OCI-LY7 (cell line): ENCODE results near the gene ITGAD. TPM values are rescaled to one million over a fixed set of nuclear protein-coding genes. Genes with fewer than 3 reads are reported as not detected.

ENCODE experiments used
- BruUV-seq: library from RNA; stranded (reverse); fragments of 400-500 nt; replicated peaks from 2 replicates; lab custom pipeline; 2021; lab: Mats Ljungman, UMichigan
- CTCF ChIA-PET: fragments of 300-600 bp; sonication (Branson Sonifier 250); formaldehyde crosslinking; loops from one replicate; lab custom pipeline; 2022; ENCODE audit warnings: antibody characterized with exemption; ENCODE audit not compliant: unreplicated experiment; lab: Charles Lee
- POLR2A ChIA-PET: fragments of 300-600 bp; sonication (Branson Sonifier 250); formaldehyde crosslinking; loops from one replicate; lab custom pipeline; 2022; ENCODE audit warnings: antibody characterized with exemption; lab: Charles Lee
- DNase-seq: peaks from one replicate; pipeline ENCODE4 v3.0.0-alpha.2; 2015; ENCODE audit warnings: low spot score
- H2AFZ ChIP-seq: fragments of 200-600 bp; sonication (generic), shearing (Covaris generic); 2 replicates; pipeline ENCODE4 v1.6.1; 2014; ENCODE audit warnings: mild to moderate bottlenecking, antibody characterized with exemption, low read length, moderate library complexity
- H3K27ac ChIP-seq: fragments of 200-600 bp; sonication (generic); 2 replicates; pipeline ENCODE4 v1.5.1; 2014; ENCODE audit warnings: mixed run types, low read depth, mild to moderate bottlenecking, moderate library complexity, low read length, inconsistent platforms; ENCODE audit not compliant: poor library complexity, severe bottlenecking
- H3K36me3 ChIP-seq: fragments of 200-600 bp; sonication (generic); 2 replicates; pipeline ENCODE4 v1.6.1; 2014; ENCODE audit warnings: mild to moderate bottlenecking, antibody characterized with exemption, low read length, moderate library complexity, mixed read lengths; ENCODE audit not compliant: insufficient read depth
- H3K4me1 ChIP-seq: fragments of 200-600 bp; sonication (generic); 2 replicates; pipeline ENCODE4 v1.5.1; 2014; ENCODE audit warnings: mild to moderate bottlenecking, low read length; ENCODE audit not compliant: insufficient read depth, poor library complexity, severe bottlenecking
- H3K4me2 ChIP-seq: fragments of 200-600 bp; sonication (generic); 2 replicates; pipeline ENCODE4 v1.6.1; 2014; ENCODE audit warnings: mild to moderate bottlenecking, low read length
- H3K4me3 ChIP-seq: fragments of 200-600 bp; sonication (generic); 2 replicates; pipeline ENCODE4 v1.5.1; 2014; ENCODE audit warnings: mild to moderate bottlenecking, low read depth, low read length; ENCODE audit not compliant: poor library complexity, severe bottlenecking
- H3K79me2 ChIP-seq: fragments of 200-600 bp; sonication (generic); 2 replicates; pipeline ENCODE4 v1.6.1; 2016; ENCODE audit warnings: low read depth, mild to moderate bottlenecking, low read length, moderate library complexity, mixed read lengths; ENCODE audit not compliant: insufficient read depth
- H3K9me2 ChIP-seq: fragments of 200-600 bp; sonication (generic); 2 replicates; pipeline ENCODE4 v1.6.1; 2016; ENCODE audit warnings: mild to moderate bottlenecking, low read length, mixed read lengths; ENCODE audit not compliant: insufficient read depth
- H3K9me3 ChIP-seq: fragments of 200-600 bp; sonication (generic); 2 replicates; pipeline ENCODE4 v1.6.1; 2014; ENCODE audit warnings: mild to moderate bottlenecking, mixed run types, low read length, mixed read lengths
- H4K20me1 ChIP-seq: fragments of 200-600 bp; sonication (generic); 2 replicates; pipeline ENCODE4 v1.6.1; 2014; ENCODE audit warnings: mild to moderate bottlenecking, antibody characterized with exemption, low read length, moderate library complexity, mixed read lengths; ENCODE audit not compliant: insufficient read depth
- EZH2phosphoT487 ChIP-seq: fragments of 200-600 bp; sonication (generic); IDR thresholded peaks from 2 replicates; pipeline ENCODE4 v1.6.1; 2018; ENCODE audit warnings: low read depth, borderline replicate concordance, mild to moderate bottlenecking, mixed run types, antibody characterized with exemption, low read length, moderate library complexity, mixed read lengths
- intact Hi-C: fragments of 100-400 bp; cut with micrococcal nuclease; formaldehyde crosslinking; loops from one replicate; pipeline ENCODE4 v1.10.0; 2022; ENCODE audit not compliant: unreplicated experiment
- total RNA-seq, 2 experiments: library from RNA; depleted of rRNA in 1 of 2; stranded (reverse); fragments of >200 nt in 1 of 2; shearing (Covaris generic) in 1 of 2; gene quantifications; 2 replicates each; pipeline ENCODE4 v1.2.3, GENCODE V29; 2014 to 2022
- TF ChIP-seq, protein P1 (sequence below): fragments of 200-600 bp; sonication (generic); conservative IDR thresholded peaks from 2 replicates; pipeline ENCODE4 v1.5.1; 2014; ENCODE audit warnings: mild to moderate bottlenecking, antibody characterized with exemption, low read length, moderate library complexity, mixed read lengths

The ITGAD gene
- total RNA-seq, 2 experiments from 2014 or later, result not detected

DNA sequence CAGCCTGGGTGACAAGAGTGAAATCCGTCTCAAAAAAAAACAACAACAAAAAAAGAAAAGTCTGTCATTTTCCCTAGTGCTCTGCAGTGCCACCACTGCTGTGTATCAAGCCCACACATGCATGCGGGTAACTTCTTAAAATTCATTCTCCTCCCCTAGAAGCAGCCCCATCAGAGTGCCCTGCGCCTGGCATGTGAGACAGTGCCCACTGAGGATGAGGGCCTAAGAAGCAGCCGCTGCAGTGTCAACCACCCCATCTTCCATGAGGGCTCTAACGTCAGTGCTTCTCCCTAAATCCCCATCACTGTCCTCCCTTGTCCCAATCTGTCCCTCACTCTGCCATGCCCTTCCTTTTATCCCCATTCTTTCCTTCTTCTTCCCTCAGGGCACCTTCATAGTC lies 24.8 kb downstream of the ITGAD start:
- Histone ChIP-seq H3K9me2 (no peaks in the 10 kb centered on the region), H3K36me3 (no peaks in the 10 kb centered on the region), H3K4me1 (no peaks in the 10 kb centered on the region), H3K79me2 (no peaks in the 10 kb centered on the region), H3K27ac (no peak overlapping the region), H2AFZ (no peak overlapping the region), H3K9me3 (no peaks in the 10 kb centered on the region), H3K4me3 (no peak overlapping the region), H3K4me2 (no peak overlapping the region), H4K20me1 (no peaks in the 10 kb centered on the region)
- ChIA-PET CTCF (no interaction called here), POLR2A (no interaction called here)
- DNase-seq, result no peak
- TF ChIP-seq, protein P1, sequence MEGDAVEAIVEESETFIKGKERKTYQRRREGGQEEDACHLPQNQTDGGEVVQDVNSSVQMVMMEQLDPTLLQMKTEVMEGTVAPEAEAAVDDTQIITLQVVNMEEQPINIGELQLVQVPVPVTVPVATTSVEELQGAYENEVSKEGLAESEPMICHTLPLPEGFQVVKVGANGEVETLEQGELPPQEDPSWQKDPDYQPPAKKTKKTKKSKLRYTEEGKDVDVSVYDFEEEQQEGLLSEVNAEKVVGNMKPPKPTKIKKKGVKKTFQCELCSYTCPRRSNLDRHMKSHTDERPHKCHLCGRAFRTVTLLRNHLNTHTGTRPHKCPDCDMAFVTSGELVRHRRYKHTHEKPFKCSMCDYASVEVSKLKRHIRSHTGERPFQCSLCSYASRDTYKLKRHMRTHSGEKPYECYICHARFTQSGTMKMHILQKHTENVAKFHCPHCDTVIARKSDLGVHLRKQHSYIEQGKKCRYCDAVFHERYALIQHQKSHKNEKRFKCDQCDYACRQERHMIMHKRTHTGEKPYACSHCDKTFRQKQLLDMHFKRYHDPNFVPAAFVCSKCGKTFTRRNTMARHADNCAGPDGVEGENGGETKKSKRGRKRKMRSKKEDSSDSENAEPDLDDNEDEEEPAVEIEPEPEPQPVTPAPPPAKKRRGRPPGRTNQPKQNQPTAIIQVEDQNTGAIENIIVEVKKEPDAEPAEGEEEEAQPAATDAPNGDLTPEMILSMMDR, result no peak
- no TSS peak for BruUV-seq
- intact Hi-C loops, result no loop called here

DNA sequence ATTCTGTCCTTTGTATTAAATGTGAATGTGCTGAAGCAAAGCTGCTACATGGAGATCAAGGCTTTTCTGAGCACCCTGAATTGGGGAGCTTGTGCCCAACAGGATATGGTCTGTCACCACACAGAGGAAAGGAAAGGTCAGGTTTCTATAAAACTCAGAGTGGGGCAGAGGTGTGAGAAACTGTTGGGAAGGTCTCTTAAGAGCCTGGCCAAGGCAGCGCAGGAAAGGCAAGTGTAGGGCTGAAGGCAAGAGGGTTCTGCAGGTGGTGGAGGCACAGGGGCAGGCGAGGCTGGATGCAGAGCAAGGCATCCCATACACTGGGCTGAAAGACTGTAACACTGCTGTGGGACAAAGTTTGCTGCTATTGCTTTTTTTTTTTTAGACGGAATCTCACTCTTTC lies 26.9 kb downstream of the ITGAD start:
- TF ChIP-seq EZH2phosphoT487, result no peak
- TF ChIP-seq, protein P1, result no peak
- ChIA-PET POLR2A (interaction anchor here (1.0 kb wide), 1 partner anchor 10 kb away, joined by 3 read pairs; no protein-coding TSS in a partner anchor), CTCF (no interaction called here)
- Histone ChIP-seq H3K4me1 (no peaks in the 10 kb centered on the region), H3K79me2 (no peaks in the 10 kb centered on the region), H3K9me3 (no peaks in the 10 kb centered on the region), H3K4me2 (no peak overlapping the region), H2AFZ (no peak overlapping the region), H4K20me1 (no peaks in the 10 kb centered on the region), H3K36me3 (no peaks in the 10 kb centered on the region), H3K4me3 (no peak overlapping the region), H3K27ac (no peak overlapping the region), H3K9me2 (no peaks in the 10 kb centered on the region)
- no TSS peak for BruUV-seq
- intact Hi-C loops, result no loop called here
- DNase-seq, result no peak

GRCh38 chr16:31421587-31421986 lies 28.5 kb downstream of the ITGAD start:
- no peaks in the 10 kb centered on the region for H3K79me2 ChIP-seq
- H3K36me3 ChIP-seq, result no peaks in the 10 kb centered on the region
- BruUV-seq, result no TSS peak
- H3K27ac ChIP-seq, result no peak overlapping the region
- ChIA-PET POLR2A (no interaction called here), CTCF (no interaction called here)
- H4K20me1 ChIP-seq, result no peaks in the 10 kb centered on the region
- no peak overlapping the region for H3K4me3 ChIP-seq
- no peaks in the 10 kb centered on the region for H3K9me2 ChIP-seq
- no peak overlapping the region for H3K4me2 ChIP-seq
- H3K4me1 ChIP-seq, result no peaks in the 10 kb centered on the region
- TF ChIP-seq EZH2phosphoT487, result no peak
- TF ChIP-seq, protein P1, result no peak
- DNase-seq, result no peak
- H3K9me3 ChIP-seq, result no peaks in the 10 kb centered on the region
- H2AFZ ChIP-seq, result no peak overlapping the region
- intact Hi-C loops, result no loop called here
